ENCODE measurements around the gene SPO11.

SPO11 gene

GRCh38 chr20:57329608-57330221 lies at the start of gene SPO11:
Gene SPO11, plus strand, starts transcription at chr20:57329803. Its CDS starts 65 bp downstream, at chr20:57329868.
- DNase-seq = no peak

- no peak for DNase-seq
These were observed 49.4 kb upstream of the SPO11 start for GRCh38 chr20:57280221-57280620.

GRCh38 chr20:57281900-57282299 lies 47.7 kb upstream of the SPO11 start:
- no peak for DNase-seq

- no peak for DNase-seq
These were observed 46.8 kb upstream of the SPO11 start for GRCh38 chr20:57282670-57283361.

GRCh38 chr20:57283860-57284259 lies 45.7 kb upstream of the SPO11 start:
- DNase-seq = no peak

- DNase-seq = no peak
These were observed 42.4 kb upstream of the SPO11 start for GRCh38 chr20:57287007-57287880.

GRCh38 chr20:57287901-57288300 lies 41.7 kb upstream of the SPO11 start:
- no peak for DNase-seq

- DNase-seq = no peak
These were observed 40.8 kb upstream of the SPO11 start for GRCh38 chr20:57288651-57289277.

- DNase-seq = no peak
These were observed 40.0 kb upstream of the SPO11 start for GRCh38 chr20:57289391-57290177.

- no peak for DNase-seq
These were observed 39.5 kb upstream of the SPO11 start for GRCh38 chr20:57290178-57290484.

- DNase-seq = no peak
These were observed 38.6 kb upstream of the SPO11 start for GRCh38 chr20:57291003-57291402.

GRCh38 chr20:57291694-57292093 lies 37.9 kb upstream of the SPO11 start:
- no peak for DNase-seq

- DNase-seq = no peak
These were observed 37.0 kb upstream of the SPO11 start for GRCh38 chr20:57292611-57293010.

GRCh38 chr20:57293995-57294394 lies 35.6 kb upstream of the SPO11 start:
- no peak for DNase-seq

GRCh38 chr20:57294550-57294949 lies 35.1 kb upstream of the SPO11 start:
- DNase-seq = no peak

GRCh38 chr20:57298457-57298856 lies 31.1 kb upstream of the SPO11 start:
- DNase-seq = no peak

- DNase-seq = no peak
These were observed 28.6 kb upstream of the SPO11 start for GRCh38 chr20:57301026-57301425.

- DNase-seq = no peak
These were observed 22.9 kb upstream of the SPO11 start for GRCh38 chr20:57306747-57307146.

GRCh38 chr20:57308451-57309271 lies 20.9 kb upstream of the SPO11 start:
- no peak for DNase-seq

- no peak for DNase-seq
These were observed 20.0 kb upstream of the SPO11 start for GRCh38 chr20:57309544-57310115.

- DNase-seq = no peak
These were observed 18.6 kb upstream of the SPO11 start for GRCh38 chr20:57310821-57311514.

Measured in stimulated activated naive CD4-positive, alpha-beta T cell (primary cell).